A549 treated with AZD9567 at 1 μM for 4 hours (cell line): Measurements from ENCODE around the gene XPO6. TPM values are rescaled to one million over a fixed set of nuclear protein-coding genes. Genes with fewer than 3 reads are reported as not detected.

Experiments
- total RNA-seq: library from RNA; stranded (reverse); fragments of 200-300 nt; extraction: Qiagen RNA extraction; gene quantifications from 5 replicates; pipeline ENCODE4 v1.2.3, GENCODE V29; 2022; ENCODE audit not compliant: insufficient read depth

XPO6 gene
- 64.4 to 106 TPM (median 103 TPM) in 5 replicates for total RNA-seq

GRCh38 chr16:28211758-28212531, at the start of gene XPO6:
Gene XPO6 (minus strand): TSS chr16:28211965. CDS start chr16:28211368, 597 bp downstream.

GRCh38 chr16:28063591-28064061, 148.1 kb downstream of the XPO6 start, which contains the start of gene GSG1L:
Gene GSG1L (minus strand): TSS chr16:28063714. CDS start chr16:28063424, 290 bp downstream.

Other genes starting within 250 kb of the XPO6 start
- gene GSG1L, start 148.3 kb downstream of the XPO6 start, total RNA-seq = 0.02 to 0.10 TPM in 2 of 5 replicates, not detected in the others
- 0.15 to 1.0 TPM (median 0.25 TPM) in 5 replicates for gene SBK1, start 80.6 kb upstream of the XPO6 start, total RNA-seq
- 2.0 to 5.2 TPM (median 2.3 TPM) in 5 replicates for gene NPIPB6, start 151.5 kb upstream of the XPO6 start, total RNA-seq
- 64.9 to 114 TPM (median 75.9 TPM) in 5 replicates for gene EIF3CL, start 191.9 kb upstream of the XPO6 start, total RNA-seq